ENCODE data around the gene AP1B1.

AP1B1 gene

DNA sequence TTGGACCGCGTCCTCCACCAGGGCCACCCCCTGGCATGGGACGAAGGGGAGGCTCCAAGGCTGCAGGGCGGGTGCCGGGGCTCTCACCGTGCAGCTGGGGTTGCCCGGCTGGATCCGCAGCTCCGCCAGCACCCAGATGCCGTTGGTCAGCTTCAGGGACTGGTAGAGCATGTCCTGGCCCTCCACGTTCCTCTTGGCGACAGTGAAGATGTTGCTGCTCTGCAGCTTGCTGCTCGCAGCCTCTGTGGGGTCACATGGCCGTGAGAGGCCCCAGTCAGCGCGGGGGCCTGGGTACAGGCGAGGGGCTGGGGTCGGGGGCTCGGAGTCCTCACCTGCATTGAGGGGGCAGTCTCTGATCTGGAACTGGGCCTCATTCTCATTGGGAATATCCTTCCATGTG is 58.1 kb downstream of the AP1B1 start:
- no peak for DNase-seq

DNA sequence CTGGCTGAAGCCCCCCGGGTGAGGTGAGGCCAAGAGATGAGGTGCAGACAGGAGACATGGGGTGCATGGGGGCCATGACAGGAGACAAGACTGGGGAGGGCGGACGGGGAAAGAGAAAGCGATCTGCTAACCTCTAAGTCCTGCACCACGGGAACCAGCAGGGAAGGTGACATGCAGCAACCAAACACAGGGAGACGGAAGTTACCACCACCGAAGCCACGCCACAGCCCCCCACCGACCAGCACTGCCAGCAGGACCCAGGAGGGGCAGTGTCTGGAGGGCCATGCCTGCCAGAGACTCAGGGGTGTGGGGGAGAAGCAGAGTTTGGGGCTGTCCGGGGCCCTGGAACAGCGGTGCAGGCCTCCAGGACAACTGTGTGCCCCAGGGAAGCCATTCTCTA is 58.8 kb downstream of the AP1B1 start:
- DNase-seq = no peak

- DNase-seq = no peak
Measured at GRCh38 chr22:29328566-29329500, 59.5 kb downstream of the AP1B1 start.

- DNase-seq = no peak
Measured at GRCh38 chr22:29328055-29328454, 60.3 kb downstream of the AP1B1 start.

DNA sequence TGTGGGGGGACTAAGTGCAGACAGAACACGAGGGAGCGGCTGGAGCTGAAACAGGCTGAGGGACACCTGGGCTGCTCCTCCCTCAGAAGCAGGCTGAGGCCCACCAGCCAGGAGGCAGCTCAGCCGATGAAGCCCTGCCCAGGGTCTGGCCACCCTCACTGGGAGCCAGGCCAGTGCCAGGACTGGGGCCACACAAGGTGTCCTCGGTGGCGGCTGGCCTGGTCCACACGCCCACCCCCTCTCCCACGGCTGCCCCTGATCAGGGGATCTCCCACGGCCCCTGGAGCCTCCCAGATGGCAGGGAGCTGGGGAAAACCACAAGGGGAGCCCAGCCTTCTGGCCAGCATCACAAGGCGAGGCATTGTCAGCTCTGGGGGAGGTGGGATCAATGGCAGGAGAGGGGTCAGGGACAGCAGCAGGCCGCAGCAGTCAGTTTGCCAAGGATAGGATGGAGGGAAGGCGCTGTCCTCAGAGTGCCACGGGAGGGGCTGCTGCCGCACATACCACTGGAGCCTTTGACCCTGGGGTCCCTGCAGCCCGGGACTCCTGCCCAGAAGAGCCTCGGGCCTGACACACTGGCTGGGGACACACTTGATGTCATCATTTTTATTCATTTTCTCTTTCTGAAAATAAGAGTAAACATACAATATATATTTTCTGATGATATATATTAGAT is 61.1 kb downstream of the AP1B1 start:
- no peak for DNase-seq

DNA sequence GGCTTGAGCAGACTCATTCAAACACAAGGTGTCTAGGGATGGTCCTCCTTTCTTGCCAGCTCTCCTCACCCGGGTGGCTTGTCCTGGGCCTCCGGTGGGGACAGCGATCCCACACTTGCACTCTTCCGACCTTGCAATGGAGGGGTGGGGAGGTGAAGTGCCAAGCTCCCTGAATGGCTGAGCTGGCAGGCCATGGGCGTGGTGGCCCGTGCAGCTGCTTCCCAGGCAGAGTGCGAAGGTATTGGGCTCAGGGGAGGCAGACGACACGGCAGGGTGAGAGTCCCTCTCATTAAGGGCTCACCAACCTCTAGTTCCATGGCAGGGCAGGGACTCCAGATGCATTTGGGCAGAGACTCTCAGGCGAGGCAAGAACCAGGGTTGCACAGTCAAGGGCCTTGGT is 61.9 kb downstream of the AP1B1 start:
- DNase-seq = no peak

- no peak for DNase-seq
Measured at GRCh38 chr22:29325785-29326315, 62.5 kb downstream of the AP1B1 start.

DNA sequence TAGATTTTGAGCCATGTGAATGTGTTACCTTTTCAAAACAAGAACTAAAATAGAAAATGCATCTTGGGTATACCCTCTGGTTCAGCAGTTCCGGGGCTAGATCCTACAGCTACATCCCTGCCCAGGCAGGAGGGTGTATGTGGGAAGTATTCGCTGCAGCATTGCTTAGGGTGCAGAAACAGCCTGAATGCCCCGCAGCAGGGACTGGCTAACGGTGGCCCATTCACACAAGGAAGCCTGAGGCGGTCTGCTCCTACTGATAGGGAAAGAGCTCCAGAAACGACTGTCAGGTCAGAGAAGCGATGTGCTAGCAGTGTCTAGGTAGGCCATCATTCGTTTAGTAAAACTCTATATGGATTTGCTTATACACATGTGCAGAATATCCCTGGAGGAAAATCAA is 63.0 kb downstream of the AP1B1 start:
- no peak for DNase-seq

GRCh38 chr22:29323641-29324040 is 64.7 kb downstream of the AP1B1 start:
- no peak for DNase-seq

DNA sequence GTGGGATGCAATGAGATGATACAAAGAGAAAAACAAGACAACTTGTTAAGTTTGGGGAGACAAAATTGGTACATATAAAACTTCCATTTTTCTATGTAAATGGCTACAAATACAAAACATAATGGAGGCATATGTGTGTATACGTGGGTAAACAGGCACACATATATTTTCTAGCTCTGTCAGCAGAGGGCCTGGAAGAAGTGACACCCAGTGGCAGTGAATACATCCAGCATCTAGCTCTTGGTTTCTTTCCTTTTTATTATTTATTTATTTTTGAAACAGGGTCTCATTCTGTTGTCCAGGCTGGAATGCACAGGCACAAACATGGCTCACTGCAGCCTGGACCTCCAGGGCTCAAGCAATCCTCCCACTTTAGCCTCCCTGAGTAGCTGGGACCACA is 67.8 kb downstream of the AP1B1 start:
- no peak for DNase-seq

DNA sequence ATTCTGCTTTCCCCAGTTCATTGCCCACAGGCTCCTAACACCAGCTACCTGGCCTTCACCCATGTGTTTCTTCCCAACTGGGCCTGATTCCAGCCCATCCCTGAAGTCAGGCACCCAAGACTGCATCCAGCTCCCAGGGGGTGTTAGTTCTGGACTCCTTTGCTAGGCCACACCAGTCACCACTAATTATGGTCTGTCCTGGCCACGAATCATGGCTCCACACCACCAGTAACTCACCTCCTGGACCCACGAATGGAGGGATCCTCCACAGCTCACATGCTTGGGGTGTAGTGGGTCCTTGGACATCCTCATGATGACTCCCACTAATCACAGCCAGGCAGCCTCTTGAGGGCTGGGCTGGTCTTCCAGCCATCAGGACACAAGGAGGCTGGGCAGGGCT is 69.3 kb downstream of the AP1B1 start:
- DNase-seq = no peak

DNA sequence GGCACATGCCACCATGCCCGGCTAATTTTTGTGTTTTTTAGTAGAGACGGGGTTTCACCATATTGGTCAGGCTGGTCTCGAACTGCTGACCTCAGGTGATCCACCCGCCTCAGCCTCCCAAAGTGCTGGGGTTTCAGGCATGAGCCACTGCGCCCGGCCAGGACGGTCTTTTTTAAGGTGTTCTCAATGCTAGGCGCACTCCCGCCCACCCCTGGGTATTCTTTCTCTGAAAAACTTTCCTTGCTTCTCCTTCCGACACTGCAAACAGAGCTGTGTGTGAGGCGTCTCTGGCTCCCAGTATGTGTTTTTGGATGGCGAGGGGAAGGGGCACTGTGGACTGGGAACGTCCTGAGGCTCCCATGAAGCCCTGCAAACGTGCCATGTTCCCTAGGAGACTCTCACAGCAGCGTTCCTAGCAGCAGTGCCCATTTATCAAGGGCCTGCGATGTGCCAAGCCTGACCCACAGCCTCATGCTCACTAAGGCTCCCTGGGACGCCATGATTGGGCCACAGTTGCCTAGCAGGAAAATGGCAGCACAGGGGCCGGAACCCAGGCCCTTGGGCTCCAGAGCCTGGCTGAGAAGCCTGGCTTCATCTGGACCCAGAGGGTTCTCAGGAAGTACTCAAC is 70.4 kb downstream of the AP1B1 start:
- DNase-seq = no peak

DNA sequence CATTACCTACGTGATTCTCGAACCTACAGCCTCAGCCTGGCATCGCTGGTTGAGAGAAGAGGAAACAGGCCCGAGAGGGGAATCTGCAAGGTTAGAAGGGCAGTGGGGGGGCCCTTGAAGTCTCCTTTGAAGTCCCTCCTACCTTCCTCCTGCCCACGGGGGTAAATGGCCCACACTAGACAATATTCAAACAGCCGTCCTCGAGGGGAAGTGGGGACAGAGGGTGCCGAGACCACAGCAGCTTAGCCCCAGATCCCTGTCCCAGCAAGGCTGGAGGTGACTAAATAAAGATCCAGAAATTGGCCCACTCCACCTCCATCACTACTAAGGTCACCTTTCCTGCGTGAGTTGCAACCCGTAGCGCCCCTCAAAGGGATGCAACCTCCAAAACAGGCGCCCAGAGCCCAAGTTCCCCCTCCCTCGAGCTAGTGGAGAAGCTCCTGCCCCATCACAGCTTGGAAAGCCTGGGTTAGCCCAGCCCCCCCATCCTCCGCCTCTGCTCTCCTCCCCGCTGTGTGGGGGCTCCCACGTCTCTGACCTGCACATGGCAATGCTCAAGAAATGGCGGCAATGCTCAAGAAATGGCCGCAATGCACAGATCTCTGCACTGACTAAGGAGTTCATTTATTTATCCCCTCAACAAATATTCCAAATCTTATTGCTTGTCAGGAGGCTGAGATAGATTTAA is 72.1 kb downstream of the AP1B1 start:
- no peak for DNase-seq

- no peak for DNase-seq
Measured at GRCh38 chr22:29315286-29316140, 72.9 kb downstream of the AP1B1 start, which contains the start of gene RASL10A. TSS of gene RASL10A (minus strand) at chr22:29315697. CDS start at chr22:29315246, 451 bp downstream.

DNA sequence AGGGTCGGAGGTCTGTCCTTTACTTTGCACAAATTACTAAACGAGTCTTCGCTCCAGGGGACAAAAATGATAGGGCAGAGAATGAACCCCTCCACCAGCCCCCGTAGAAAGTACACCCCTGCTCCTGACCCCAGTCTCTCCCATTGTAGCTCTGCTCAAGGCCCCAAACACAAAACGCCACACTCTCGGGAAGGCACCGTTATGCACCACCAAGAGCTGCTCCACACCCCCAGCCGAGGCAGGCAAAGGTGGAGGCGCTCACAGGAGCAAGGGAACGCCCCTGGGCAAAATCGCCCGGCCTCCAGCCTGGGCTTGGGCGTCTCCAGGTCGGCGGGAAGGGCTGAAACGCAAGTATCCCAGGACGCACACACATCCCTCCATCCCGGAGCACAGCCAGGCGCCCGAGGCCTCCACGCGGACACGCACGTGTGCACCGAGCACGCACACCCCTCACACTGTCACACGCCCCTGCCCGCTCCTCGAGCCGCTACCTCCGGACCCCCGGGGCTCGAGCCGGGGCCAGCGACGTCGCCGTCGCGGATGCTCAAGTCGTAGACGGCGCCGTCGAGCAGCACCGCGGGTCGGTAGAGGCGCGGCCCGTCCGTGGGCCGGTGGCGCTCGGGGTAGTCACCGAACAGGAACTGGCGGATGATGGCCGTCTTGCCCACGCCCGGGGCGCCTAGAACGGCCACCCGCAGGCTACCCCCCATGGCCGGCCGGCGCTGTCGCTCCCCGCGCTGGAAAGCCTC is 73.7 kb downstream of the AP1B1 start:
- DNase-seq = no peak

GRCh38 chr22:29313576-29314466 is 74.5 kb downstream of the AP1B1 start:
- no peak for DNase-seq

DNA sequence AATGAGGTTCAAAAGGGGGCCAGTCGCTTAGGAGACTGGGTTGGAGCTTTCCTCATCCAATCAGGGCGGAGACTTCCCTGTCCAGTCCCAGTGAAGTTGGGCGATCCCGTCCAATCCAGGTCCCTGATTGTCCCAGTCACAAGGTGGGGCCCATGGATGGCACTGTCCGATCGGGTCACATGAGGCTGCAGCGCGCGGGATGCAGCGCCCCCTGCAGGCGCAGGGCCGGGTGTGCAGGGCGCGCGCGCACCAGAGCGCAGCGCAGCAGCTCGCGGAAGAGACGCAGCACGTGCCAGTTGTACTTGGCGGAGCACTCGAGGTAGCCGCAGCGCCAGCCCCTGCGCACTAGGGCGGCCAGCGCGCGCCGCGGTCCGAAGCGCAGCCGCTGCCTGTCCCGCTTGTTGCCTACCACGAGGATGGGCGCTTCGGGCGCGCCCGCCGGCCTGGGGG is 75.2 kb downstream of the AP1B1 start:
- DNase-seq = no peak

- DNase-seq = no peak
Measured at GRCh38 chr22:29312218-29313125, 75.9 kb downstream of the AP1B1 start.
